K562 (cell line): Measurements from ENCODE around the gene MICOS13. TPM values are rescaled to one million over a fixed set of nuclear protein-coding genes. Genes with fewer than 3 reads are reported as not detected.

Source experiments
- CBFA2T3 ChIP-seq: fragments of 450-650 bp; IDR thresholded peaks from 2 replicates; pipeline ENCODE4 v1.6.1; 2017
- CCNT2 ChIP-seq: IDR thresholded peaks from 2 replicates; pipeline ENCODE4 v1.6.1; 2011; ENCODE audit warnings: borderline replicate concordance, low read depth, mild to moderate bottlenecking, moderate library complexity, mixed read lengths, low read length; ENCODE audit not compliant: insufficient read length; ENCODE audit errors: extremely low read depth
- CEBPG ChIP-seq, 3 experiments: fragments of 200-800 bp in 1 of 3; sonication (Bioruptor generic) in 1 of 3; sonication (generic) in 1 of 3; formaldehyde crosslinking in 1 of 3; IDR thresholded peaks in 2 of 3; conservative IDR thresholded peaks in 1 of 3; 2 replicates each; pipeline versions ENCODE4 v1.6.1 to v1.8.0; 2016 to 2022; ENCODE audit warnings: missing compliant biosample characterization in 2 of 3, missing genetic modification characterization in 2 of 3, mild to moderate bottlenecking in 1 of 3, missing genetic modification reagents in 1 of 3
- CHD7 ChIP-seq: fragments of 200-600 bp; sonication (generic); IDR thresholded peaks from one replicate; pipeline ENCODE4 v1.6.1; 2012; ENCODE audit warnings: mild to moderate bottlenecking, low read depth, low read length, inconsistent platforms
- FOXP1 ChIP-seq: sonication (generic); formaldehyde crosslinking; IDR thresholded peaks from 2 replicates; pipeline ENCODE4 v1.8.0; 2022; ENCODE audit warnings: mild to moderate bottlenecking, missing genetic modification reagents
- KLF6 ChIP-seq: fragments of 250-450 bp; sonication (Bioruptor Pico); IDR thresholded peaks from 2 replicates; pipeline ENCODE4 v1.4.0; 2020; ENCODE audit warnings: mild to moderate bottlenecking, moderate library complexity, borderline replicate concordance
- RBM25 ChIP-seq: fragments of 200-400 bp; formaldehyde crosslinking; IDR thresholded peaks from 2 replicates; pipeline ENCODE4 v1.6.1; 2018; ENCODE audit warnings: low read length, low read depth, moderate library complexity; ENCODE audit not compliant: severe bottlenecking
- RFX7 ChIP-seq: fragments of 250-450 bp; sonication (Bioruptor Pico); IDR thresholded peaks from 2 replicates; pipeline ENCODE4 v1.5.1; 2021; ENCODE audit warnings: mild to moderate bottlenecking
- ZBTB26 ChIP-seq: fragments of 450-650 bp; formaldehyde crosslinking; IDR thresholded peaks from 2 replicates; pipeline ENCODE4 v1.4.0; 2022; ENCODE audit warnings: missing genetic modification characterization
- ZFX ChIP-seq: sonication (generic); formaldehyde crosslinking; IDR thresholded peaks from 2 replicates; pipeline ENCODE4 v1.8.0; 2022; ENCODE audit warnings: mild to moderate bottlenecking, missing genetic modification reagents, moderate library complexity
- ZNF717 ChIP-seq: fragments of 250-450 bp; sonication (Bioruptor Pico); IDR thresholded peaks from 2 replicates; pipeline ENCODE4 v1.5.0; 2021
- polyA plus RNA-seq, 8 experiments: library from polyadenylated mRNA; depleted of rRNA in 4 of 8; stranded (reverse) in 5 of 8; unstranded in 3 of 8; fragments of >200 nt; fragmentation: Nextera tagmentation in 2 of 8; fragmentation: Illumina TruSeq in 1 of 8; extraction: Ambion mirVana in 2 of 8; extraction: Trizol in 1 of 8; gene quantifications; 2 replicates each; pipeline versions ENCODE4 v1.2.1 to v1.2.3, GENCODE V29; 2011 to 2014; ENCODE audit warnings: inconsistent platforms in 1 of 8, missing spikeins in 1 of 8
- total RNA-seq, 7 experiments: library from RNA; depleted of rRNA in 6 of 7; stranded (reverse); fragments of >200 nt in 6 of 7; fragmentation: Illumina TruSeq in 2 of 7; extraction: Trizol in 2 of 7; gene quantifications; 2 replicates each; pipeline versions ENCODE4 v1.2.1 to v1.2.3, GENCODE V29; 2011 to 2021; ENCODE audit warnings: low replicate concordance in 1 of 7
- TF ChIP-seq, protein P1 (sequence below): fragments of 450-650 bp; formaldehyde crosslinking; IDR thresholded peaks from 2 replicates; pipeline ENCODE4 v1.4.0; 2020; ENCODE audit warnings: mild to moderate bottlenecking, moderate library complexity

MICOS13 gene
- total and polyA plus RNA-seq, 9 of the 15 experiments (the other 6 are each of a cell fraction or from before 2014, with no cell fraction given): 15.5 to 220 (median 49.4) TPM

DNA sequence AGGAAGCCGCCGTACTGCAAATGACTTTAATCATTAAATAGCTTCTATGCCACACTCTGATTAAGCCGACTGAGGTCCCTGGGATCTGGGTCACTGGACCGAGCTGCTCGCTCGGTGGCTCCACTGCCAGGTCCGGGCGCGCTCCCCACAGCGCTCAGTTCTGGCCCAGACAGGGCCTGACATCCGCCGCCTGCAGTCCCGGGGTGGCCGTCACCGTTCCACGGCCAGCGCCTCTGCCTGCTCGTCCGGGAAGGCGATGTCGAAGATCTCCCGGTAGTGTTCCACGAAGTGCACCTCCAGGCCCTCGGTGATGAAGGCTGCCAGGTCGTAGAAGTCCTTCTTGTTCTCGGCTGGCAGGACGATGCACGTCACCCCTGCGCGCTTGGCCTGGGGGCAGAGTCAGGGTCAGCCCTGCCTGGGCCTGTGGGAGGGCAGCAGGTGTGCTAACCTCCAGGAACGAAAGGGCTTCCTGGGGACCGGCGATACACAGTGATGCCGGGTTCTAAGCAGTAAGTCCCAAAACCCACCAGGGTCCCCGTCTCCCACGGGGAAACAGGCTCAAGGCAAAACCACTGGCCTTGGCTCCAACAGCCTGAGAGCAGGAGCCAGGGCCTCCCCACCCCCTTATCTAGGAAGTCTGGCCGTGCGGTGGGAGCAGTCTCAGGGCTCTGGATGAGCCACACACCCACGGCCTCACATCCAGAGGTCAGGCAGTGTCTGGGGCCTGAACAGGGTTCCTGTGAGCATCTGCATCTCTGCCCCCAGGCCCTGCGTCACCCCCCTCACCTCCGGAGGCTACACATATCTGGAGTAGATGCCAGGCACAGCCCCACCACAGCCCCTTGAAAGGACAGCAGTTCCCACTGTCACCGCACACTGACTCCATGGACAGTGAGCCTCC, 11.8 kb upstream of the MICOS13 start (continued):
- TF ChIP-seq, protein P1, sequence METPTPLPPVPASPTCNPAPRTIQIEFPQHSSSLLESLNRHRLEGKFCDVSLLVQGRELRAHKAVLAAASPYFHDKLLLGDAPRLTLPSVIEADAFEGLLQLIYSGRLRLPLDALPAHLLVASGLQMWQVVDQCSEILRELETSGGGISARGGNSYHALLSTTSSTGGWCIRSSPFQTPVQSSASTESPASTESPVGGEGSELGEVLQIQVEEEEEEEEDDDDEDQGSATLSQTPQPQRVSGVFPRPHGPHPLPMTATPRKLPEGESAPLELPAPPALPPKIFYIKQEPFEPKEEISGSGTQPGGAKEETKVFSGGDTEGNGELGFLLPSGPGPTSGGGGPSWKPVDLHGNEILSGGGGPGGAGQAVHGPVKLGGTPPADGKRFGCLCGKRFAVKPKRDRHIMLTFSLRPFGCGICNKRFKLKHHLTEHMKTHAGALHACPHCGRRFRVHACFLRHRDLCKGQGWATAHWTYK (CRISPR knock-in tag): peak; percentile 8; the same call in 1 of the 2 replicates
- peak; percentile 70 for TF ChIP-seq ZFX (CRISPR knock-in tag)
- TF ChIP-seq CBFA2T3: peak; percentile 15; the same call in 1 of the 2 replicates
- TF ChIP-seq FOXP1 (CRISPR knock-in tag): peak; percentile 20; the same call in 1 of the 2 replicates
- TF ChIP-seq CHD7: peak; percentile 26
- TF ChIP-seq ZBTB26 (CRISPR knock-in tag): peak; percentile 52; the same call in 1 of the 2 replicates
- TF ChIP-seq CCNT2: peak; percentile 85
- no peak for TF ChIP-seq RFX7 (CRISPR knock-in tag)
- no peak for TF ChIP-seq KLF6 (CRISPR knock-in tag)
- 0 out of 2 replicates have a peak, but pooled peaks have one; percentile 4 for TF ChIP-seq ZNF717 (CRISPR knock-in tag)
- no peak for TF ChIP-seq RBM25
- TF ChIP-seq CEBPG (CRISPR knock-in tag; IDR thresholded peaks at IDR 0.05): 0 out of 2 replicates have a peak, but pooled peaks have one; percentile 13
- no peak for TF ChIP-seq CEBPG (tag; conservative IDR thresholded peaks at IDR 0.05 in 1 of 2, IDR thresholded peaks at IDR 0.05 in 1 of 2)
